Hepatocyte (in vitro differentiated cells): ENCODE measurements around the gene DACT2.

Source experiments
- EZH2phosphoT487 ChIP-seq: fragments of 200-600 bp; sonication (generic); IDR thresholded peaks from one replicate; pipeline ENCODE4 v1.6.1; 2018; ENCODE audit warnings: antibody characterized with exemption, mild to moderate bottlenecking, low read depth, moderate library complexity; ENCODE audit not compliant: unreplicated experiment, severe bottlenecking
- TF ChIP-seq, protein P1 (sequence below): fragments of 200-600 bp; sonication (generic); IDR thresholded peaks from 2 replicates; pipeline ENCODE4 v1.5.1; 2016; ENCODE audit warnings: antibody characterized with exemption, mild to moderate bottlenecking; ENCODE audit not compliant: poor library complexity

DNA sequence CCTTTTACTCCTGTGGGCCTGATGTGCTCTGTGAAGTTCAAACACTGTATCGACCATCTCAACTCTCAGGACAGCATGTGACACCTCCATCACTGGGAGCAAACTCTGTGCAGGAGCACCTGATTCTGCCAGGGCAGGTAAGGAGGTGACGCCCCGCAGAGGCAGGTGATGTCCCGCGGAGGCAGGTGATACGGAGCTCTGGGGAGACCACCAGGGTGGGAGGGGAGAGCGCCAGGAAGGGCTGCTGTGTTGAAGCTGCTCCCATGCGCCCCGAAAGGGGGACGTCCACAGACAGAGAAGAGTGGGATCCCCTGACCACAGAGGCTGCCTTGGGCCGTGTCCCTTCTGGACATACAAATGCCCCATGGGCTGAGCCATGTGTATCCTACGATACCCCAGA lies 58.3 kb downstream of the DACT2 start:
- TF ChIP-seq, protein P1, sequence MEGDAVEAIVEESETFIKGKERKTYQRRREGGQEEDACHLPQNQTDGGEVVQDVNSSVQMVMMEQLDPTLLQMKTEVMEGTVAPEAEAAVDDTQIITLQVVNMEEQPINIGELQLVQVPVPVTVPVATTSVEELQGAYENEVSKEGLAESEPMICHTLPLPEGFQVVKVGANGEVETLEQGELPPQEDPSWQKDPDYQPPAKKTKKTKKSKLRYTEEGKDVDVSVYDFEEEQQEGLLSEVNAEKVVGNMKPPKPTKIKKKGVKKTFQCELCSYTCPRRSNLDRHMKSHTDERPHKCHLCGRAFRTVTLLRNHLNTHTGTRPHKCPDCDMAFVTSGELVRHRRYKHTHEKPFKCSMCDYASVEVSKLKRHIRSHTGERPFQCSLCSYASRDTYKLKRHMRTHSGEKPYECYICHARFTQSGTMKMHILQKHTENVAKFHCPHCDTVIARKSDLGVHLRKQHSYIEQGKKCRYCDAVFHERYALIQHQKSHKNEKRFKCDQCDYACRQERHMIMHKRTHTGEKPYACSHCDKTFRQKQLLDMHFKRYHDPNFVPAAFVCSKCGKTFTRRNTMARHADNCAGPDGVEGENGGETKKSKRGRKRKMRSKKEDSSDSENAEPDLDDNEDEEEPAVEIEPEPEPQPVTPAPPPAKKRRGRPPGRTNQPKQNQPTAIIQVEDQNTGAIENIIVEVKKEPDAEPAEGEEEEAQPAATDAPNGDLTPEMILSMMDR, result no peak
- no peak for TF ChIP-seq EZH2phosphoT487
